BE2C (cell line): ENCODE data around the gene DYNC2H1.
A peak's percentile ranks its signal among the peaks of the same experiment; 100 is the strongest.

Source experiments
- DNase-seq: peaks from one replicate; pipeline ENCODE4 v3.0.0-alpha.2; 2020
- H3K27me3 ChIP-seq: fragments of 250-450 bp; sonication (Bioruptor Pico); 2 replicates; pipeline ENCODE4 v1.5.1; 2020; ENCODE audit warnings: mild to moderate bottlenecking
- H3K36me3 ChIP-seq: fragments of 250-450 bp; sonication (Bioruptor Pico); 2 replicates; pipeline ENCODE4 v1.5.1; 2020; ENCODE audit warnings: mild to moderate bottlenecking
- H3K4me1 ChIP-seq: fragments of 250-450 bp; sonication (Bioruptor Pico); 2 replicates; pipeline ENCODE4 v1.5.1; 2020
- H3K4me3 ChIP-seq: 2 replicates; pipeline ENCODE4 v1.5.1; 2011; ENCODE audit warnings: low read depth, low read length
- H3K9me3 ChIP-seq: fragments of 250-450 bp; sonication (Bioruptor Pico); 2 replicates; pipeline ENCODE4 v1.5.1; 2020
- CTCF ChIP-seq: IDR thresholded peaks from 2 replicates; pipeline ENCODE4 v1.5.1; 2012; ENCODE audit warnings: mild to moderate bottlenecking, low read depth, low read length

DYNC2H1 gene

DNA sequence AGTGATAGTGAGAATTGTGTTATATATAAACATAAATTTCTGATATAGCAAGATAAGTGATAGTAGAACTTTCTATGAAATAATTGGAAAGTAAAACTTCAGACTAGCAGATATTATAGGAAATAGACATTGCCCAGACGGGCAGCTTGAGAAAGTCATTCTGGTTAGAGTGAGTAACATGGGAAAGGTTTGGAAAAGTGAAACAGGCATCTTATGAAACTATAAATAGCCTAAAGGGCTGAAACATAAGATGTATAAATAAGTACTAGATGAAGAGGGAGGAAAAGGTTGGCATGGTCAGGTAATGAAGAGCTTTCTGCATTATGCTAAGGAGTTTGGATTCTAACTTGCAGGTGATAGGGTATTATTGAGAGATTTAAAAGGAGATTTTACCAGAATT, 101.3 kb downstream of the DYNC2H1 start:
- Histone ChIP-seq H3K4me3 (no peak overlapping the region), H3K36me3 (peaks cover 2% of the 10 kb centered on the region), H3K4me1 (no peaks in the 10 kb centered on the region), H3K27me3 (no peaks in the 10 kb centered on the region), H3K9me3 (no peaks in the 10 kb centered on the region)
- no peak for DNase-seq
- TF ChIP-seq CTCF, result no peak

DNA sequence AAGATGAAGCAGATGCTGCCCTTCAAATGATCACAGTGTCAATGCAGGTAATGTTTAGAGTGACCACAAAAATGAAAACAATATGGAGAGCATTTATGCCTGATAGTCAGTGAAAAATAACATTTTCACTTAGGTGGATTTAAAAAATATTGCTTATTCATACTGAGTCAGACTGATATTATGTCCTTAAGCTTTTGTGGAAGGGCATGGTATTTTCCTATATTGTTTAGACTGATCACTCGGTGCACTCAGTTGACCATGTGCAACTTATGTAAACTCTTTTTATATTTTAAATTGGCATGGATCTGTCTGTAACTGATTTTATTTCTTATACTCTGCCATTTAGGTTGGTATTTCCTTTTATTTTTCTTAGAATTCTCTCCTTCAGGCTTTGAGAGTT, 106.6 kb downstream of the DYNC2H1 start:
- Histone ChIP-seq H3K4me3 (no peak overlapping the region), H3K4me1 (peaks cover 3% of the 10 kb centered on the region), H3K9me3 (no peaks in the 10 kb centered on the region), H3K36me3 (peaks cover 3% of the 10 kb centered on the region; the same call in 1 of the 2 replicates), H3K27me3 (no peaks in the 10 kb centered on the region)
- no peak for DNase-seq
- TF ChIP-seq CTCF, result no peak

DNA sequence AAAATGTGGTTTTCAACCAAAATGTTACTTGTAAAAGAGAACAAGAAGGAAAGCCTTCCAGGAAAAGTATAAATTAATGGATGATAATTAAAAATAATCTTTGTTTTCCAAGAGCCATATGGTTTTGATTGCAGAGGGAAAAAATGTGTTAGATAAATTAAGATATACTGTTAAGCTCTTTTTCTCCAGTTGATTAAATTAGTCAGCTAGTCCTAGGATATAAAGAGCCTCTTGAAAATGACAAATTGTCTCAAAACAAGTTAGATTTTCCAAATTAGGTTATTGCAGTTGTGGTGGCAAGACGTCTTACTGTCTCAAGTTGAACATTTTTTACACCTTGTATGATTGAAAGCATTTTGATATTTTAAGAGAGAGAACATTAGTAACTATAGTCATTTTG, 110.9 kb downstream of the DYNC2H1 start:
- no peak for DNase-seq
- TF ChIP-seq CTCF, result no peak

DNA sequence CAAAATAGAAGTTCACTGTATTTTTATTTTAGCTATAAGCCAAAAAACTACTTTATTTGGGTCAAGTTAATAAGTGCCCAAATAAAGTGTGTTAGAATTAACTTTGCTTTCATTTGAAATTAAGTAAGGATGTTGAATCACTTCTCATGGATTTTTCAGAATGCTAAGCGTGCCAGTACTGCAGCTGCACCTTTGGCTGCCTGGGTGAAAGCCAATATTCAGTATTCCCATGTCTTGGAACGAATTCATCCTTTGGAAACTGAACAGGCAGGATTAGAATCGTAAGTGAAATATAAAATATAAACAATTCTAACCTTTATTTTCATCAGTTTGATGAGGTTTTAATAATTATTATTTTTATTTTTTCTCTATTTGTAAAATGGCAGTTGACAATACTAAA, 113.6 kb downstream of the DYNC2H1 start:
- TF ChIP-seq CTCF, result no peak
- Histone ChIP-seq H3K4me1 (peaks cover 3% of the 10 kb centered on the region), H3K9me3 (no peaks in the 10 kb centered on the region), H3K27me3 (no peaks in the 10 kb centered on the region), H3K36me3 (peaks cover 1% of the 10 kb centered on the region; the same call in 1 of the 2 replicates), H3K4me3 (no peak overlapping the region)
- DNase-seq, result no peak

More for the DNA sequence above, 110.9 kb downstream of the DYNC2H1 start:
- H3K4me1 ChIP-seq, result peaks cover 3% of the 10 kb centered on the region
- no peaks in the 10 kb centered on the region for H3K27me3 ChIP-seq
- H3K36me3 ChIP-seq, result peaks cover 3% of the 10 kb centered on the region; the same call in 1 of the 2 replicates
- no peak overlapping the region for H3K4me3 ChIP-seq
- H3K9me3 ChIP-seq, result no peaks in the 10 kb centered on the region

- H3K4me1 ChIP-seq, result peaks cover 18% of the 10 kb centered on the region
- no peaks in the 10 kb centered on the region for H3K27me3 ChIP-seq
- H3K36me3 ChIP-seq, result no peaks in the 10 kb centered on the region
- no peak for TF ChIP-seq CTCF
- peak; percentile 61 for DNase-seq
- H3K4me3 ChIP-seq, result no peak overlapping the region
- no peaks in the 10 kb centered on the region for H3K9me3 ChIP-seq
Measured at GRCh38 chr11:103228807-103229206, 119.6 kb downstream of the DYNC2H1 start.

- TF ChIP-seq CTCF, result no peak
- DNase-seq, result no peak
- Histone ChIP-seq H3K27me3 (no peaks in the 10 kb centered on the region), H3K9me3 (no peaks in the 10 kb centered on the region), H3K4me1 (peaks cover 7% of the 10 kb centered on the region; the same call in 1 of the 2 replicates), H3K36me3 (no peaks in the 10 kb centered on the region; the same call in 1 of the 2 replicates), H3K4me3 (no peak overlapping the region)
Measured at GRCh38 chr11:103234974-103235373, 125.7 kb downstream of the DYNC2H1 start.
